Measurements from ENCODE around the gene TENM4. TPM values are rescaled to one million over a fixed set of nuclear protein-coding genes. Genes with fewer than 3 reads are reported as not detected.

TENM4 gene
- total RNA-seq, 4 donors from 2014 or later: 2.3 to 18.9 (median 4.5) TPM

- DNase-seq (ENCODE audit: low spot score): no peak
- no peak for TF ChIP-seq CTCF (IDR thresholded peaks at IDR 0.05)
- no peak for ATAC-seq (ENCODE audit: low FRiP score)
Observed at GRCh38 chr11:79040348-79040747, 400.5 kb downstream of the TENM4 start.

- no peak for ATAC-seq (ENCODE audit: low FRiP score)
- DNase-seq (ENCODE audit: low spot score): no peak
Observed at GRCh38 chr11:79039122-79039521, 401.7 kb downstream of the TENM4 start.

GRCh38 chr11:79035881-79036280 is 404.9 kb downstream of the TENM4 start:
- ATAC-seq (ENCODE audit: low FRiP score): no peak
- TF ChIP-seq CTCF (IDR thresholded peaks at IDR 0.05): no peak
- DNase-seq (ENCODE audit: low spot score): no peak

More at GRCh38 chr11:79039122-79039521, 401.7 kb downstream of the TENM4 start:
- no peak for TF ChIP-seq CTCF (IDR thresholded peaks at IDR 0.05)

GRCh38 chr11:79033833-79034232 is 407.0 kb downstream of the TENM4 start:
- ATAC-seq (ENCODE audit: low FRiP score): no peak
- no peak for TF ChIP-seq CTCF (IDR thresholded peaks at IDR 0.05)
- no peak for DNase-seq (ENCODE audit: low spot score)

- DNase-seq (ENCODE audit: low spot score) (no peak), ATAC-seq (ENCODE audit: low FRiP score) (no peak)
- TF ChIP-seq CTCF (IDR thresholded peaks at IDR 0.05): no peak
Observed at GRCh38 chr11:79030448-79030847, 410.4 kb downstream of the TENM4 start.

GRCh38 chr11:79028225-79028624 is 412.6 kb downstream of the TENM4 start:
- TF ChIP-seq CTCF (IDR thresholded peaks at IDR 0.05): no peak
- no peak for DNase-seq (ENCODE audit: low spot score)
- no peak for ATAC-seq (ENCODE audit: low FRiP score)

GRCh38 chr11:79026803-79027445 is 413.9 kb downstream of the TENM4 start:
- TF ChIP-seq CTCF (IDR thresholded peaks at IDR 0.05): no peak

More at GRCh38 chr11:79026803-79027445, 413.9 kb downstream of the TENM4 start:
- ATAC-seq (ENCODE audit: low FRiP score): no peak
- DNase-seq (ENCODE audit: low spot score): no peak

Data from omental fat pad (tissue), 4 donors.